ENCODE results near the gene RRM2.
A peak's percentile ranks its signal among the peaks of the same experiment; 100 is the strongest.

The RRM2 gene

GRCh38 chr2:10158681-10159080 is 36.1 kb downstream of the RRM2 start:
- DNase-seq, result no peak

DNA sequence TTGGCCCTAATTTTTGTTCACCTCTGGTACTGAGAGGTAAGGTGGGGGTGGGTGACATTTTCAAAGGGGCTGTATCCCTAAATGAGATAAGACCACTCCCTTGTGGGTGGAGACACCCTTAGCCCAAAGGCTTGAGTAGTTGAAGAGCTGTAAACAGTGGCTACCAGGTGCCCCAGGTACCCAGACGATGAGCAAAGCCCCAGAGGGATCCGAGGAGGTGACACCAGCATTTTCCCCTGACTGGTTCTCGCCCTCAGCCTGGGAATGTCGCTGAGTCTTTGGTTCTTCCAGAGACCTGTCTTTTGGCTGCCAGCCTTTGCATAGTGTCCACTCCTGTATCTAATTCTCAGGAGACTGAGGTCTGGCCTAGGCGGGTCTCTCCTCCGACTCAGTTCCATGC is 36.5 kb downstream of the RRM2 start:
- no peak for DNase-seq

GRCh38 chr2:10159581-10160131 is 37.1 kb downstream of the RRM2 start:
- DNase-seq, result no peak

DNA sequence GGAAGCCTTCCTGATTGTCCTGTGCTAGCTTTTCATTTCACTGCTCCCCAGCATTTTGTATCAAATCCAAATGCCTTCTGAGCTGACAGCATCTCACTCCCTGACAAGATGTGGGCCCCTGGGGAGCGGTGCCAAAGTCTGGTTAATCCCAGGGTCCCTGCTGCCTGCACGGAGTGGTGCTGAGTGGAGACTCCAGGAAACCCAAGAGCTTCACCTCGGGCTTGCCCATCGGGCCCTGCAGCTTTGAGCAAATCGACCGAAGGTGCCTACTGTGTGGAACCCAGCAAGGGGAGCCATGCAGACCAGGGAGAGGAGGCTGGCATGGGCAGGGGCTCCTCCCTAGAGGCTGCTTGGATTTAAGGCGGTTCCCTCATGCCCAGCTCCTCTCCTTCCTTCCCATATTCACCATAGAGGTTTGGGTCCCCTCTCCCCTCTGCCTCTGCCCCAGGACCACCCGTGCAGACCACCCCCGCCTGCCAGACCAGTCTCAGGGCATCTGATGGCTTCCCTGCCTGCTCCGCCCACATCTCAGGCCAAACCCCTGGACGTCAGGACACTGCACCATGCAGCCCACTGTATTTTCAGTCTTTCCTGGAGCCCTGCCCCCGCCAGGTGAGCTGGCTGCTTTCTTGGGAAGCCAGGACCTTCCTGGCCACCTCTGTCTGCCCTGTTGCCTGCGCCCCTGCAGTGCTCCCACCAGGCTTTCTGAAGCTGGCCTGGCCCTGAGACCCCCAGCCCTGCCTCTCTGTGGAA is 37.8 kb downstream of the RRM2 start:
- DNase-seq, result peak in 1 of 2 experiments; percentile 44

DNA sequence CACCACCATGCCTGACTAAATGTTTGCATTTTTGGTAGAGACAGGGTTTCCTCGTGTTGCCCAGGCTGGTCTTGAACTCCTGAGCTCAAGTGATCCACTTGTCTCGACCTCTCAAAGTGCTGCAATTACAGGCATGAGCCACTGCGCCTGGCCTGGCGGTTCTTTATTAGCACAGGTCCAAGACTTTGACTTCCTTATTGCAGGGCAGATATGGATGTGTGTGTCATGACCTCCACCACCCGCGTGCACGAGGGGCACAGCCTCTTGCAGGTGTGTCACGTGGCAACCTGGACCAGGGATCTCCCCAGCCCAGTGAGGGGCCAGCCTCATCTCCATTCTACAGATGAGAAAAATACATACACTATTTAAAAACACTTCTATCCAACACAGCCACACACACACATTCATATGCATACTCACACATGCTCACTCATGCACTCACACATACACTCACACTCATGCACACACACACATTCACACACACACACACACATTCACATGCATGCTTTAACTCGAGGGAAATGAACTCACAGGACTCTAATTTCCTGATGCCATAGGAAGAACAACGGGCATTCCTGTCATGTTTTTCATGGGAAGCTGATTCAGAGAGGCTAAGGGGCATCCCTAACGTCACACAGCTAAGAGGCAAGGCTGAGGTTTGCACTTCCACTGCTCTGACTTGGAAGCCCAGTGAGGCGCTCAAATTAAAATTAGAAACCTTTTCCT is 38.8 kb downstream of the RRM2 start:
- DNase-seq, result peak in 1 of 2 experiments; percentile 21

DNA sequence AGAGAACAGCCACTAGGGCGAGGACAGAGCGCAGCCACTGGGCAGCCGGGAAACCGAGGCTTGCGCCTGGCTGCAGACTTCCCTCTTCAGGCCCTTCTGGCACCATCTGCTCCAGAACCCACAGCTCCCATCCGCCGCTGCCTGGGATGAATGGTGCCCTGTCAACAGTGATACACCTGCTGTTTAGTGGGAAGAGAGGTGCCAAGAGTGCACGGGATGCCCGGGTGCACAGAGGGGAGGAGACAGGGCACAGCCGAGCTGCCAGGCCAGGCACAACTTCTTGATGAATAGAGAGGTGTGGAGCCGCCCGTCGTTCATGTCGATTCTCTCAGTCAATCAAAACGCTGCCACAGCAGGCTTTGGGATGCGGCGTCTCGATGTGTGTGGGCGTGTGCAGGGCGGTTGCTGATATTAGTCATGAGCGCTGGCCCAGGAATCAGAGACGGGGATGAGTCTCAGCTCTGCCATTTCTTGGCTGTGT is 39.5 kb downstream of the RRM2 start:
- DNase-seq, result peak; percentile 67 to 88

DNA sequence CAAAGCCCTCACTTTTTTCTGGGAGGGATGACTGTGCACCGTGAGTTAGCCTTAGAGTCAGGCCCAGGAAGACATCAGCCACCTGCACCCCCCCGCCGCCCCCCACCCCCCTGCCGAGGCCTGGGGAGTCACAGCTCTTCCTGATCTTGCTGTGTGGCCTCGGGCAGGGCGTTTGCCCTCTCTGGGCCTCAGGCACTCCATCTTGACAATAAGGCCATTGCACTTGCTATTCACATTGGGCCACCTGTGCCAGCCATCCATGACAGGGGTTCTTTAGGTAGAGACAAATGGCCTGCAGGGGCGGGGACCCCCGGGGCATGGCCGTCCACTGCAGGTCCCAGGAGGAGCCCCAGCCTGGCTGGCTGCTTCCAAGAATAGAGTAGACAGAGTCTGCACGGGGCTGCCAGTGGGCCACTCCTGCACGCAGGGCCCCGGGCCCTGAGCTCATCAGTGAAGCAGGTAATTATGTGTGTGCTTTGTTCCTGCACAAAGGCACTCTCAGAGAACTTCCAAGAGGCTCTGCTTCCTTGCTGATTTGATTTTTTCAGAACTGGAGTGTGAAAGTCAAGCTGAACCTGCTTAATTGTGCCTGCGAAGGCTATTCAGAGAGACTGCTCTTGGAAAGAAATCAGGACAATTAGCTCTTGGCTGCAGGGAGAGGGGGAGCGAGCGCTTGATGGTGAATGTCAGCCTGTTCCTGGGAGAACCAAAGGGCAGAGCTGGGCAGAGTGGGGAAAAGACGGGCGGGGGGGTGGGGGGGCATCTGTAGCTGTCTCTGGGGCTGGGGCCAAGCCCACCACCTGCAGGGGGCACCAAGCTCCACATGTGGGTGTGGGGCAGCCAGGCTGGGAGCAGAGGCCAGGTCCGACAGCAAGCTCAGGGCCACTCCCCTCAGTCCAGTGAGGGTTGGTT is 40.3 kb downstream of the RRM2 start:
- peak in 1 of 2 experiments; percentile 69 for DNase-seq

DNA sequence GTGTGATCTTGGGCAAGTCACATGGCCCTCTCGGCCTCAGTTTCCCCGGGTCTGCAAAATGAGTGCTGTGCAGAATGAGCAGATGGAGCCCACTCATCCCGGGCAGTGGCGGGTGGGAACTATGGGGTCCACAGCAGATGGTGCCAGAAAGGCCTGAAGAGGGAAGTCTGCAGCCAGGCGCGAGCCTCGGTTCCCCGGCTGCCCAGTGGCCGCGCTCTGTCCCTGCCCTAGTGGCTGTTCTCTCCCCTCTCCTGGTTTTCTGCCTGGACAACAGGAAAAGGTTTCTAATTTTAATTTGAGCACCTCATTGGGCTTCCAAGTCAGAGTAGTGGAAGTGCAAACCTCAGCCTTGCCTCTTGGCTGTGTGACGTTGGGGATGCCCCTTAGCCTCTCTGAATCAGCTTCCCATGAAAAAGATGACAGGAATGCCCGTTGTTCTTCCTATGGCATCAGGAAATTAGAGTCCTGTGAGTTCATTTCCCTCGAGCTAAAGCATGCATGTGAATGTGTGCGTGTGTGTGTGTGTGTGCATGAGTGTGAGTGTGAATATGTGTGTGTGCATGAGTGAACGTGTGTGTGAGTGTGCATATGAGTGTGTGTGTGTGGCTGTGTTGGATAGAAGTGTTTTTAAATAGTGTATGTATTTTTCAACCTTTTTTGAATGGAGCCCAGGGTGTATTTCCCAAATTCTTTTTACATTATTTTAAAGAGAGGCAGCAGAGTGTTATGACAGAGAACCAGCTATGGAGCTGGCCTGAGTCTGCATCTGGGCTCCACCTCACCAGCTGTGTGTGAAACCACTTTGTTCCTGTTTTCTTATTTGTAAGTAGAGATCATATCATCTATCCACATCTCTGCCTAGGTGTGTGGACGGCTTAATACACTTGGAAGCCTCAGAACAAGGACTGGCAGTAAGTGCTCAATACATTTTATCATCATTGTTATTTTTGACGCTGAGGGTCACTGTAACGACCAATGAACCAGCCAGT is 41.3 kb downstream of the RRM2 start:
- peak in 1 of 2 experiments; percentile 69 for DNase-seq

DNA sequence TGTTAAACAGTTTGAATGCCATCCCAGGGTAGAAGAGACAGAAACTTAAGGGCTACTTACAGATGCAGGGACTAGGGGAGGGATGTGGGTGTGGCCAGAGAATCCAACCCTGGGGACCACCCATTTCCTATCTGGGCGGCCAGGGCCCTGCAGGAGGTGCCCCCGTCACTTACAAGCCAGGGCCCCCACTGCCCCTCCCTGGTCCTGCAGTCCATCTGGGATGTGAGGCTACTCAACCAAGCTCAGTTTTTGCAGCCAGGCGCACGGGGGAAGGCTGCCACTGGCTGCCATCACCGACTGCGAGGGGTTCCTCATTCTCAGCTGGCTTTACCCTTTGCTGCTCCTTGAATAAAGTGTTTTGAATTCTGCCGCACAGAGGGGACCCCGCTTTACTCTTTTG is 42.1 kb downstream of the RRM2 start:
- peak in 1 of 2 experiments; percentile 30 for DNase-seq

DNA sequence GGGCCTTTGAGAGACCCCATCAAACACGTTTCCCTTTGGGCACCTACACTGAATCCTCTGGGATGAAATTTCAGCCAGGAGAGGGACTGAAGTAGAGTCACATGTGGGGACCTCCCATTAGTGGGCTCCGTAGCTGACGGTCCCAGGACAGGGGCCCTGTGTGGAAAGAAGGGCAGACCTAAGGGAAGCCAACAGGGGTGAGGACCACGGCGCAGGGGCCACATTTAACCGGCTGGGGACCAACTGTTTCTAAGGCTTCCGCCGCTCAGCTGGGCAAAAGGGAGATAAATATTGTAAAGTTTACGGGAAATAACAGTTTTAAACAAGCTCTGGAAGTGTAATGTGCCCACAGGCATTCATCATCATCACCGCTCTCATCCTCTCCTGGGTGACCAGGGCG is 42.7 kb downstream of the RRM2 start:
- DNase-seq, result no peak

- DNase-seq, result peak in 1 of 2 experiments; percentile 77
These were observed 43.5 kb downstream of the RRM2 start for GRCh38 chr2:10165861-10166675.

DNA sequence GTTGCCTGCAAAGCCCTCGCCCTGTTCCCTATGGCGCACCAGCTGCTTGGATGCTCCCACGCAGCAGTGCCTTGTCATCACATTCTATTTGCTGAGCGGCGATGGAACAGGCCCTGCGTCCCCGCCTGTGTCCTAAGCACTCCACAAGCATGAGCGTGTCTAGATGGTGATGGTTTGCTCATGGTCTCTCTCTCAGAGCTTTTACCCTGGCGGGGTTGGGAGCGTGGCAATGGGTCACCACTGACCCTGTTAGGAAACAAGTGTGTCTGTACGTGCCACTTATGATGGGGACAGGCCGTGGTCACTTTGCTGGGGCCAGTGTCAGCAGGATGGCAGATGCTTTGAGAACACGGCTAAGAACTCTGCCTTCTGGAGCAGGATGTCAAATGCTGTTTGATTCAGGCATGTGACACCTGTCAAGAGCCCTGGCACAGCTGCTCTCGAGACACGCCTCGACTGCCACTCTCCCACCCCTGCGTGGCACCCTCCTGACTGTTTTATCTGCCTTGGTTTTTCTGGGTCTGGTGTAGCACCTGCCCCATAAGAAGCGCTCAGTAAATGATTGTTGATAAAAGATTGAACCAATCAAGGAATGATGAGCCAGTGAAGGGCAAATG is 44.2 kb downstream of the RRM2 start:
- DNase-seq, result peak; percentile 82 to 96

- no peak for DNase-seq
These were observed 44.8 kb downstream of the RRM2 start for GRCh38 chr2:10167316-10167715.

DNA sequence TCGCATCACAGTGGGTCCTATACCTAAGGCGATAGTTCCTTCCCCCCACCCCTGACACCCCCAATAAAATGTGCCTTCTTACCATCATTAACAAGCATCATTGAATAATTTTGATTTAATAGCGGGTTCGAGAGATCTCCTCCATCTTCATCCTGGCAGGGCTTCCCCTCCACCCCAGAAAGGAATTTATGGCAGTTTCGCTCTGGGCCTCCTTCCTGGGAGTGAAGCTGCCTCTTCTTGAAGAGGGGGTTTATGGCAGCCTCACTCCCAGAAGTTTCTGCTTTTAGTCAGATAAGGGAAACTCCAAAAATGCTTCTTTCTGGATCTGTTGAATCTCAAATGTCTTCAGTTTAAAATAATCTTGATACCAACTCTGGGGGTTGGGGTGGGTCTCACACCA is 45.7 kb downstream of the RRM2 start:
- DNase-seq, result no peak

DNA sequence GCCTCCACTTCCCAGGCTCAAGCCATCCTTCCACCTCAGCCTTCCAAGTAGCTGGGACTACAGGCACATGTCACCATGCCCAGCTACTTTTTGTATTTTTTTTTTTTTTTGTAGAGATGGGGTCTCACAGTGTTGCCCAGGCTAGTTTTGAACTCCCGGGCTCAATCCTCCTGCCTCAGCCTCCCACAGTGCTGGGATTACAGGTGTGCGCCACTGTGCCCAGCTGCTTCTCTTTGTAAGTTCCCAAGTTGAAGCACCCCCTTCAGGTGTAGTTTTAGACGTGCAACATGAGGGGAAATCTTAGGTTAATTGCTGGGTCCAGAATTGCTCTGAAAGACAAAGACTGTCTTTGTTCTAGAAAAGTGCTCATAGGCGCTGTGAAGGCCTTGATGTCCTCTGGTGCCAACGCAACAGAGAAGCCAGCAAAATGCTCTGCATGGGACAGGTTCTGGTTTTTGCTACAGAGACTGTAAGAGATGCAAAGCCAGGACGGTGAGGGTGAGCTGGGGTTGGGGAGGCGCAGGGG is 46.6 kb downstream of the RRM2 start:
- DNase-seq, result no peak

DNA sequence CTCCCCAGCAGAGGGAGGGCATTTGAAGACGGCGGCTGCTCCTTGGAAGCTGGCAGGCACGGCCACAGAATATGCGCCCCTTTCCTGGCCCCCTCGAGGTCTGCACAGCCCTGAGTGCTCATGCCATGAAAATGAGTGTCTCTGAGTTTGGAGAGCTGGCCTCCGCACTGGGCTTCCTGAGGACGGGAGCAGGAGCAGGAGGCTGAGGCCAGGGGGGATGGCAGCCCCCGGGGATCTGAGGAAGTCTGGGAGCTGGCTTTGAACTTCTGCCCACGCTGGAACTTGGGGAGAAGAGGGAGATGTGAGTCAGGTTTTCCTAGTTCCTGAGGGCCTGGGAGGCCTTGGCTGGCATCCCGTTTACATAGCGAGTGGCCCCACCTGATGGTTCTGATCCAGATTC is 47.0 kb downstream of the RRM2 start:
- DNase-seq, result no peak

GRCh38 chr2:10170256-10170655 is 47.7 kb downstream of the RRM2 start:
- no peak for DNase-seq

DNA sequence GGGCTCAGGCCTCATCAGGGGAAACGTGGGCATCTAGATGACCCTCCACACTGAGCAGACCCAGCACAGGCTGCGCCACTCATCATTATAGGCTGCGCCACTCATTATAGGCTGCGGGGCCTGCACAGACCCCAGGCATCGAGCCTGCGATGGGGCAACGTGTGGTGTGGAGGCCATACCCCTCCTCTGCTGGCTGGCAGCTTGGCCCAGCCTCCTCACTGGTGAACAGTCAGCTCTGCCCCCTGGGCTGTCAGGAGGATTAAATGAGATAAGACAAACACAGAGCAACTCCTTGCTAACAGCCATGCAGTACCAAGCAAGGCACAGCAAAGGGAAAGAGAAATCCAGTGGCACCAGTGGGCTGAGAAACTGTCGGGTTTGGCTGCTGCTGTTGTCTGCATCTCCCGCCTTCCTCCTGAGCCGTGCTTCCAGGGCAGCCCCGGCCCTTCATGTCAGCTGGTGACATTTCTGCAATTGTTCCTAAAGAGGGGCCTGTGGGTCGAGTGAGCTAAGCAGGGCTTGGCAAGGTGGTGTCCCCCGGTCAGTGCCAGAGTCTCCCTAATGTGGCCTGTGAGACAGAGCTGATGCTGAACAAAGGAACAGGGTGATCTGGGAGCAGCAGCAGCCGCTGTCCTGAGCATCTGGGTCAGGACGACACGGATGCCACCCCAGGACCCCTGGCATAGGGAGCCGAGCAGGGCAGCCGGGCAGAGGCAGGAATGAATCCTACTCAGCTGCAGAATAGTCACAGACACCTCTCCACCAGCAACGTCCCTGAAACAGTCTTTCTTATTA is 48.7 kb downstream of the RRM2 start:
- DNase-seq, result no peak
